ENCODE data around the gene DOCK10.

Gene DOCK10

GRCh38 chr2:224986477-224986876, 55.8 kb downstream of the DOCK10 start:
- TF ChIP-seq ESRRG (CRISPR knock-in tag; IDR thresholded peaks at IDR 0.05) (no peak), BACH2 (CRISPR knock-in tag; IDR thresholded peaks at IDR 0.05; ENCODE audit: borderline replicate concordance) (no peak), PATZ1 (CRISPR knock-in tag; IDR thresholded peaks at IDR 0.05; ENCODE audit: borderline replicate concordance) (no peak), TOX (CRISPR knock-in tag; IDR thresholded peaks at IDR 0.05; ENCODE audit: borderline replicate concordance) (no peak), POU6F1 (CRISPR knock-in tag; IDR thresholded peaks at IDR 0.05; ENCODE audit: borderline replicate concordance, low read depth) (no peak), ZFP30 (CRISPR knock-in tag; IDR thresholded peaks at IDR 0.05) (no peak), ZNF70 (CRISPR knock-in tag; IDR thresholded peaks at IDR 0.05) (no peak), CSDC2 (CRISPR knock-in tag; IDR thresholded peaks at IDR 0.05) (no peak), CSRNP3 (CRISPR knock-in tag; IDR thresholded peaks at IDR 0.05) (no peak)
- no peak for ATAC-seq

- no peak for ATAC-seq
- no peak for TF ChIP-seq GLIS3 (CRISPR knock-in tag; IDR thresholded peaks at IDR 0.05)
Measured at GRCh38 chr2:224984637-224985036, 57.6 kb downstream of the DOCK10 start.

- TF ChIP-seq TOX (CRISPR knock-in tag; IDR thresholded peaks at IDR 0.05; ENCODE audit: borderline replicate concordance) (no peak), ZFP30 (CRISPR knock-in tag; IDR thresholded peaks at IDR 0.05) (no peak), BACH2 (CRISPR knock-in tag; IDR thresholded peaks at IDR 0.05; ENCODE audit: borderline replicate concordance) (no peak), RARB (CRISPR knock-in tag; IDR thresholded peaks at IDR 0.05) (no peak), SNAI2 (CRISPR knock-in tag; IDR thresholded peaks at IDR 0.05) (no peak), OSR1 (CRISPR knock-in tag; IDR thresholded peaks at IDR 0.05) (no peak), ESRRG (CRISPR knock-in tag; IDR thresholded peaks at IDR 0.05) (no peak), ISL1 (CRISPR knock-in tag; IDR thresholded peaks at IDR 0.05) (no peak), ZNF70 (CRISPR knock-in tag; IDR thresholded peaks at IDR 0.05) (no peak), CREB5 (CRISPR knock-in tag; IDR thresholded peaks at IDR 0.05; ENCODE audit: low read depth) (no peak), CSDC2 (CRISPR knock-in tag; IDR thresholded peaks at IDR 0.05) (no peak), TSHZ2 (CRISPR knock-in tag; IDR thresholded peaks at IDR 0.05) (no peak), PPARA (CRISPR knock-in tag; IDR thresholded peaks at IDR 0.05; ENCODE audit: borderline replicate concordance) (no peak), GLIS3 (CRISPR knock-in tag; IDR thresholded peaks at IDR 0.05) (no peak), ZC3H10 (CRISPR knock-in tag; IDR thresholded peaks at IDR 0.05) (no peak), ZNF8 (CRISPR knock-in tag; IDR thresholded peaks at IDR 0.05) (no peak)
- ATAC-seq: peak; percentile 61
Measured at GRCh38 chr2:224983712-224984554, 58.3 kb downstream of the DOCK10 start.
